Inferior parietal cortex (tissue), 1 donor: ENCODE data around the gene GGT6.

Experiments used
- DNase-seq: peaks from one replicate; pipeline ENCODE4 v3.0.0-alpha.2; 2016; ENCODE audit errors: extremely low spot score

The GGT6 gene

DNA sequence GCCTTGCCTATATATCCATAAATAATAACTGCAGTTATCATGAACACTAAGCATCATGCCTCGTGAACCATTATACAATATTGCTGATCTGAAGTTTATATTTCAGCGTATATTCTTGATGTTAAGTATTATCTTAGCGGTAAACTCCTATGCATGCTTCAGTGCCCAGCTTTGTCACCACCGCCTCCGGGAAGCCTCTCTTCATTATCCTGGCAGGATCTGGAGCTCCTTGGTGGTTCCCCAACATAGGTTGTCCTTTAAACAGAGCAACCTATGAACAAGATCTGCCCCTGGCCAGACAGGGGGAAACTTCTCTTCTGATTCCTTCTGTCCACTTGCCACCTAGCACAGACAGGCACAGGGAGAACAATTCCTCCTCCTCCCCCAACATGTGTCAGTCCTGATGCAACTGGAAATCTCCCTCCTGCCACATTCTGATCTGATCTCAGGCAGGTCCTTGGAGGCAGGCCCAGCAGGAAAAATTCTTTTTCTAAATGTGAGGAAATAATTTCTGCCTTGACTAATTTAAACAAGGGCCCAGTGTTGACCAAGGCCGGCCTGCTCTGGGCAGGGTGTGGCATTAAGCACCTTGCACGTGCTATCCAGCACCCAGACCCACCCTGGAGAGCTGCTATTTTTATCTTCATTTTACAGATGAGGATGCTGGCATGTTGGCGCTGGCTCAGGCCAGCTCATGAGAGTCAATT, 39.3 kb downstream of the GGT6 start:
- DNase-seq = no peak

DNA sequence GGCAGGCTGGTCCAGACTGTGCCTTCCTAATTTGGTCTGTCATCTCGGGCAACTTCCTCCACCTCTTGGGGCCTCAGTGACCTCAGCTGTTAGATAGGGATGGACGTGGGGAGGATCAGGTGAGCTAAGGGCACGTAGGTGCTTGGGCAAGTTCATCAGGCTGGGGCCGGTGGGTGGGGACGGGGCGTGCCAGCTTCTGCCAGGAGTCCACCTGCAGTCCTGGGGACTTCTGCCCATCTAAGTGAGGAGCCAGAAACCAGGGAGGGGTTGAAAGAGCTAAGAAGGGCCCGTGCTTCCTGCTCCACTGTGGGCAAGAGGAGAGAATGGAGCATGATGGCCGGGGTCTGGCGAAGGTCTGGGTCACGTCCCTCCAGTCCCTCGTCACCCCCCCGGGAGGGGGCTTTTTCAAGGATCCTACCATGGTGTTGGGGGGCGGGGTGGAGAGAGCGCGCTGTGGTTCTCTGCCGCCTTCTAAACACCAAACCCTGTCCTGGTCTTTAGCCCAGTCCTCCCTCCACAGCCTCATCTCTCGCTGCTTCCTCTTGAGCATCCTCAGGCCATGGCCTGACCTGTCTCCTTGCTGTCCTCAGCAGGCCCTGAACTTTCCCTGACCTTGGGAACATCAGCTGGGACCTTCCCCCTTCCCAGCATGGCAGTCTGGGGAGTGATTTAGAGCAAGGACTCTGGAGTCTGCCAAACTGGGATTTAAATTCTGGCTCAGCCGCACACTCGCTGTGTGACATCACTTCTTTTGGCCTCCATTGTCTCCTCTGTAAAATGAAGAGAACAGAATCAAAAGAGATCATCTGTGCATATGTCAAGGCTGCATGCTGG, 40.1 kb downstream of the GGT6 start:
- DNase-seq = no peak

DNA sequence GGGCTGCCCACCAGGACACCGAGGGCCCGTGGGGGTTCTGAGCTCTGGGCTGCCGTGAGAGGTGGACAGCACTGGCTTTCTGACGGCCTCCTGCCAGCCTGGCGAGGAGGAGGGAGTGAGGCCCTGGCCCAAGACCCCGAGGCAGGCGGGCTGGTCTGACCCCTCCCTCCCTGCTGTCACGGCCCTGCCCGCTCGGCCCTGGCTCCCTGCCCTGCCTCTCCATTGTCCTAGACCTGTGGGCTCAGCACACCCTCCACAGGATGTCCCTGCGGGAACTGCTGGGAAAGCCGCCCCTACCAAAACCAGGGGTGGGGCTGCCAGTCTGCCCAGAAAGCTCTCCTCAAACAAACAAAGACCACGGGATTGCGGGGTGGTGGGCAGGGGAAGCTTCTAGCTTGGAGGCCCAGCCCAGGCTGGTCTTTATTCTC, 41.0 kb downstream of the GGT6 start:
- DNase-seq = no peak

DNA sequence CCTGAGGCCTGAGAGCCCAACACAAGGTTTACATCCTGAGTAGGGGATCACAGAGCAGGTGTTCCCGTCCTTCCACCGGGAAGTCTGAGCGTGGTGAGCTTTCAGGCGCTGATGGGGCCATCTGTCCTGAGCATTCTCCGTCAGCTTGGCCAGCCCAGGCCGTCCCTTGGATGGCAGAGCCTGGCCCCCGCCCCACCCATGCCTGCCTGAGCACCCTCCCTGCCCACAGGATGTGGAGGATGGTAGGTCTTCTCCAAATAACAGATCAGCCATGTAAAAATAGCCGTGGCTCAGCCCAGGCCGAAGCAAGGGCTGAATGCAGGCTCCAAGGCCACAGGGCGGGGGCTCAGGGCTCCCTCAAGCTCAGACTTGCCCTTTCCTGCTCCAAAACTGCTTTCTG, 41.5 kb downstream of the GGT6 start:
- DNase-seq = no peak

DNA sequence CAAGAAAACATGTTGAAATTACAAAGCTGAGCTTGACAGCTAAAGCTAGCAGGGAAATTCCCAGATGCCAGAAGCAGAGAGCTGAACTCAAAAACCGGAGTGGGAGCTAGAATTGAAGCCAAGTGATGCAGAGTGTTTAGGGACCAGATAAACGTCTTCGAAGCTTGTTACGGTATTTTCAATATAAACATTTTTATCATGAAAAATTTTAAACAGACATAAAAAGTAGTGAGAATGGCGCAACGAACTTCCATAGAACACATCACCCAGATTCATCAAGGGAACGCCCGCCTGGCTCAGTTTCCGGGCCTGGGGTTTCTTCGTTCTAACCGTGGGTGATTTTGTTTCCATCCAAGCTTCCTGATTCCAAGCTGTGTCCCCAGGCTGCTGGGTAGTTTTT, 43.6 kb downstream of the GGT6 start:
- DNase-seq = no peak

DNA sequence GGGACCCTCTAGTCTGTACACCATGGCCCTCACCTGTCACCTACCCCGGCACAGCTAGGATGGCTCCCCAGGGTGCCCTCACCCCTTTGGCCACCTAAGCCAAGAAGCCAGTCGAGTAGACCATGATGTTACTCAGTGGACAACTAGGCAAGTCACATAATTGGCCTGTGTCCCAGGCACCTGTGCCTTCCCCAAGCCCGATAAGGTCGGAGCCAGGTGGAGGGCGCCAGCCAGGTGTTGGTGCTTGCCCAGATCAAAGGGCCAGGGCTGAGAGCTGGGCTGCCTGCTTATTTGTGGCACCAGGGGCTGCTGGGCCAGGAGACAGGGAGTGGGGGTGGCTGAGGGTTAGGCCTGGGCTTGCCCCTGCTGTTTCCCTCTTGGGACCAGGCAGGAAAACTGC, 44.9 kb downstream of the GGT6 start:
- no peak for DNase-seq

DNA sequence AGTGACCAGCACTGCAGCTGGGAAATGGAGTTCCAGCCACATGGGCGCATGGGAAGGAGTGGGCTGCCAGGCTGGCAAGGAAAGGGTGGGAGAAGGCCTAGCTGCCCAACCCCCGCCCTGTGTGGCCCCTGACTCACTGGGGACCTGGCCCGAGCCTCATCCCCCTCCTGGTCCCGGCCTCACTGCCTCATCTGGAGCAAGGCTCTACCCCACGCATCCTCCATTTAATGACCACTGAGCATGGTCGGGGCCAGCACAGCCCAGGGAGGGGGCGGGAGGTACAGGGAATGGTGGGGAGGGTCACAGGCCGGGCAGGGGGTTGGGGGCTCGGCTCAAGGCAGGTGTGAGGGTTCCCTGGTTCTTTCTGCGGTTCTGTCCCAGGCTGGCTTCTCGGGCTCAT, 45.6 kb downstream of the GGT6 start:
- DNase-seq = no peak

DNA sequence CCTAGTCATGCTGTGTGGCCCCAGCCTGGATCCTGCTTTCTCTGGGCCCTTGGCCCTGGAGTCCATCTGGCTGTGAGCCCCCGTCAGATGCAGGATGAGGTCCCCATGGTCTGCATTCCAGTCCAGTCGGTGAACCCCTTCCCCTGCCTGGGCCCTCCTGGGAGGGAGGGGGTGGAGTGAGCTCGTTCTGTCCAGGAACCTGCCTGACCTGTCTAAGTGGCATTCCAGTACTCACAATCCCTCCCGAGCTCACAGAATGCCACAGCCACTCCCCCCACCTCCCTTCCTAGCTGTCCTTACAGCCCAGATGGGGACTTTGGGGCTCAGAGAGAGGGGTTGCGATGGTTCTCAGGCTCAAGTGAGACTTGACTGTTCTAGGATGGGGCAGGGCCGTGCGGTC, 46.2 kb downstream of the GGT6 start:
- DNase-seq = no peak

DNA sequence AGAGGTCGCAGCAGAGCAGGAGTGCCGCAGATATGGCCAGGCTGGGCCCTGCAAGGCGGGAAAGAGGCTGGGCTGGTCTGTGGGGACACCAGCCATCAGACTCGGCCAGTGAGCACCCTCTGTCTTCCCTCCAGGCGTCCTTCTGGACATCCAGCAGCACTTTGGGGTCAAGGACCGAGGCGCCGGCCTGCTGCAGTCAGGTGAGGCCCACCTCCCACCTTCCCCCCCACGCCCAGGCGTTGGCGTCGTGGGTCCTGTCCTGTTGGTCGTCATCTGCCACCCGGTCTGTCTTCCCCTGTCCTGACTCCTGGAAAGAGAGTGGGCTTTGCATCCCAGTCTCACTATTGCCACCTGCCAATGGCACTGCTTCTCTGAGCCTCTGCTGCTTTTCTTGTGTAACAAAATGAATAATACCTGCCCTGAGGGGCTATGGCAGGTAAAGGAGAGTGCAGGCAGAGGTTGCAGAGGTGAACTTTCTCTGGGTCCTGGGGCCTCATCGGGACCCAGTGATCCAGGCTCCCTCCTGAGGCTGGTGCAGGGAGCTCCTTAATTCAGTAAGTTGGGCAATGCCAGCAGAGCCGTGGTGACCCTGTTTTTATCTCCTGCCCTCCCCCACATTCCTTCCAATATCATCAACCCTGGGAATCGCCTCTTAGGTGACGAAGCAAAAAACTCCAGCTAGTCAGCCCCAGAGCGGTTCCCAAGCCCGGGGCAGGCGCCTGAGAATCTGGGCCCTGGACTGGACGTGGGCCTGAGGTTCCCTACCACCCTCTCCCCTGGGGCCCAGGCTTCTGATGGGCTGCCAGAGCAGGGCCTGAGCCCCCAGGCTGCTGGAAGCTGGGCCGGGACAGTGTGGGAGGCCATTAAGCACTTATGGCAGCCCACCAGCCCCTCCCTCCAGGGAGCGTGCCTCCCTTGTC, 47.0 kb downstream of the GGT6 start:
- DNase-seq = no peak

DNA sequence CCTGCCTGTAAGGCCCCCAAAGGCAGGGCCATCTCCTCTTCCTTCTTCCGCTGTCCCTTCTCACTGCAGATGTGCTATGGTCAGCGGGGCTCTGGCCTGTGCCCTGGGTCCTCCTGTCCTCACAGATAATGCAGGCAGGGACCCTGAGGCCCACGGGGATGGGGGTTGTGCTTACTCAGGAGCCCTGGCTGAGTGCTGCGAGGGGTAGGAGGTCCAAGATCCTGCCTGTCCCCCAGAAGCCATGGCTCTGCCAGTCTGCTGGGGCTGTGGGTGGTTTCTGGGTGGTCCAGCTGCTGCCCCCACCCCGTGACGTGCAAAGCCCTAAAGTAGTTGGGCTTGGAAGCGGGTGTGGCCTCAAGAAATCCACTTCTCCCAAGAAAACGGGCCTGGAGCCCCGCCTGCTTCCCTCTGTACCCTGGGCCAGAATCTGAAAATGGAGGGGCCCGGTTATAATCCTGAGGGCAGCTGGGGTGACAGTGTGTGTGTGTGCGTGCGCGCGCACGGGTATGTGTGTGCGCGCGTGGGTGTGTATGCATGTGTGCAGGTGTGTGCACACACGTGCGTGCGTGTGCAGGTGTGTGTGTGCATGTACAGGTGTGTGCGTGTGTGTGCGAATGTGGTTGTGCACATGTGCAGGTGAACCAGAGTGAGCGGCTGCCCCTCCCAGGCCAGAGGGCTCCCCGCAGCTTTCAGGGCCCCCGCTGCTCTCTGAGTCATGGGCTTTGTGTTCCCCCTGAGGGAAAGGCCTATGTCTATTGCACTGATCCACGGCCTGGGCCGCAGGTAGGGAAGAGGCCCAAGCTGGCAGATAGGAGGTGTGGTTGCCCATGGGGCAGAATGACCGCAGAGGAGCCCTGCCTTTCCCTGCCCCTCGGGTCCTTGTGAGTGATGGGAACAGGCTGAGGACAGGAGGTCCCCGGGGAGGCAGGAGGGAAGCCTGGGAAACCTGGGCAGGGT, 47.9 kb downstream of the GGT6 start:
- no peak for DNase-seq

DNA sequence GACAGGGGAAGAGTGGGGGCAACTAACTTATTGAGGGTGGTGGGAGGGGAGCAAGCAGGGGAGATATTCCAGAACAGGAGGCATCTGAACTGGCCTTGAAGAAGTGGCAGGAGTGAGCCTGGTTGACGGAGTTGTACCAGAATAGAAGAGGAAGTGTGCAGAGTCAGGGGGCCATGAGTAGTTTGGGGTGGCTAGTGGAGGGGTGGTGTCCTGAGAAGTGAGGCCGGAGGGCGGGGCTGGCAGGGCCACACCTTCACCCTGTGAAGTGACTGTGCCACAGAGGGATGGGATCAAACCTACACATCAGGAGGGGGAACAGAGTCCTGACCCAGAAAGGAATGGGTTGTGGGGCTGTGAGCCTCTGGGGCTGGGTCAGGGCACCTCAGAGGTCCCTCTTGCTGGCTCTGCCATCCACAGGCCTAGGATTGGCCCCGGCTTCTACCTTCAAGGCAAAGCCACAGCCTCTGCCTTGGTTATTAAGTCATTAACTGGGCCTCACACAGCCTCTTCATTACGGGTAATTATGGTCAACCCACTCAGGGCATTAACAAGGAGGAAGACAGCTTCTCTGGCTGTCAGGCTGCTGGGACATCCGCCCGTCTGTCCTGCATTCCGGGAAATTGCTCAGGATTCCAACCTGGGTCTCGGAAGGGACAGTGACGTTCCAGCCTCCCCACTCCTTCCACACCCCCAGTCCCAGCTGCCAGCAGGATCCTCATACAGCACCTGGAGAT, 49.0 kb downstream of the GGT6 start:
- DNase-seq = no peak

DNA sequence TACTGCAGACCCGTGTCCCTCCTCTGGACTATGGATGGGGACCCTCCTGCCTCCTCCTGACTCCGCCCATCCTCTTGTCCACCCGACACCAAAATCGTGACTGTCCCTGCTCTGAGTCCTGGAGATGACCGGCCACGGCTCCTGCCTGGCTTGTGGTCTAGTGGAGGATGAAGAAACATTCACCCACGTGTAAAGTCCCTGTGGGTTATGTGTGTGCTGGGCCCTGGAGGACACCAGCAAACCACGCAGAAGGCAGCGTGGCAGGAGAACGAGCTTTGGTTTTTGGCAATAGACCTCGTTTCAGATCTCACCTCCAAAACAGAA, 49.8 kb downstream of the GGT6 start:
- DNase-seq = no peak

DNA sequence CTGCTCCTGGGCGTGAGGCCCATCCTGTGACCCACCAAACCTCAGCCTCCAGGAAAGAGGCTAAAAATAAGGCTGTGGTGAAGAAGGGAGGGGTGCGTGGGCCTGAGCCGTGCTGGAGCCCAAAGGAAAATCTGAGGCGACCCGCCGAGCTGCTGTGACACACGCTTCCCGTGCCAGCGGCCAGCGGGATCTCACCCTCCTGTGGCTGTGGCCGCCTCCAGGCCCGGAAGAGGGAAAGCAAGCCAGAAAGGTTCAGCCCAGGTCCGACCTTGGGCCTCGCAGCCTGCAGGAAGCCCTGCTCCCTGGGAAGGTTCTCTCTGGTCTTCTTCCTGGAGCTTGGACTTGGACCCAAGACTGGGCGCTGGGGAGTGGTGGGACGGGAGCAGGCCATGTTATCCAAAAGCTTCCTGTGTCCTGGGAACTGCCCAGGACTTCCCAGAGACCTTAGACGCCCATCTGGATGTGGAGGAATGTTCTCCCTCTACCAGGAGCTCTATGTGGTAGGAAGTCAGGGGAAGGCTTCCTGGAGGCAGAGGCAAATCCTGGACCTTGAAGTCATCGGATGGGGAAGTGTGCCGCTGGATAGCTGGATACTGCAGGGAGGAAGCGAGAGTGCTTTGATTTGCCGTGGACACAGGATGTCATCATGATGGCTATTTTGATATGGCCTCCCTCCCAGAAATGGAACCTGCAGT, 50.3 kb downstream of the GGT6 start:
- no peak for DNase-seq

DNA sequence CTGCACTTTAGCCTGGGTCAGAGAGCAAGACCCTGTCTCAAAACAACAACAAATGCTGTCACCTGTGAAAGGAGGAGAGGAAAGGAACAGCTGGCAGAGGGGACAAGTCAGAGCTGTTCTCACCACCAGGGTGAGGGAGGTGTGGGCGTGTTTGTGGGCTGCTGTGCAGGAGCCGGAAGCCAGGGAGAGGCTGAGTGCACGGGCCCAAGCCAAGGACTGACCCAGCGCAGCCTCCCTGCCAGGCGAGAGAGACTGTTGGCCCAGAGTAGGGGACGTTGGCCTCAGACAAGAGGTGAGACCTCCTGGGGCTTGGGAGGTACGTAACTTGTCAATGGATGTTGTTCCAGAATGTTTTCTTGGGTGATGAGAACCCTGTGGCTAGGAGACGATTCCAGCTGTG, 51.0 kb downstream of the GGT6 start:
- DNase-seq = no peak

DNA sequence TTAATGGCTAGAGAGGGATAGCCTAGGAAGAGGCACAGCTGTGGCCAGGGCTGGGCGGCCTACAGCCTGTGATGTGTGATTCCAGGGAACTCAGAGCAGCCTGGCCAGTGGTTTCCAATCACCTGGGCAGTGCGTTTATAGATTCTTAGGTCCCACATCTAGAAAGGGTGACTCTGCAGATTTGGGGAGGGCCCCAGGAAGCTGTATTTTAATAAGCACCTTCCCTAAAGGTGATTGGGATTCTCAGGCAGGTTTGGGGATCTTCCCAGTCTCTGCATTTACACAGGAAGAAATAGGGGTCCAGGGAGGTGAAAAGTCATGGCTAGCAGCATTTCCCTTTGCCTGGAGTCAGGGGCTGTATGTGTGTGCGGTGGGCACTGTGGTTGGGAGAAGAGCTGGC, 52.2 kb downstream of the GGT6 start:
- DNase-seq = no peak

DNA sequence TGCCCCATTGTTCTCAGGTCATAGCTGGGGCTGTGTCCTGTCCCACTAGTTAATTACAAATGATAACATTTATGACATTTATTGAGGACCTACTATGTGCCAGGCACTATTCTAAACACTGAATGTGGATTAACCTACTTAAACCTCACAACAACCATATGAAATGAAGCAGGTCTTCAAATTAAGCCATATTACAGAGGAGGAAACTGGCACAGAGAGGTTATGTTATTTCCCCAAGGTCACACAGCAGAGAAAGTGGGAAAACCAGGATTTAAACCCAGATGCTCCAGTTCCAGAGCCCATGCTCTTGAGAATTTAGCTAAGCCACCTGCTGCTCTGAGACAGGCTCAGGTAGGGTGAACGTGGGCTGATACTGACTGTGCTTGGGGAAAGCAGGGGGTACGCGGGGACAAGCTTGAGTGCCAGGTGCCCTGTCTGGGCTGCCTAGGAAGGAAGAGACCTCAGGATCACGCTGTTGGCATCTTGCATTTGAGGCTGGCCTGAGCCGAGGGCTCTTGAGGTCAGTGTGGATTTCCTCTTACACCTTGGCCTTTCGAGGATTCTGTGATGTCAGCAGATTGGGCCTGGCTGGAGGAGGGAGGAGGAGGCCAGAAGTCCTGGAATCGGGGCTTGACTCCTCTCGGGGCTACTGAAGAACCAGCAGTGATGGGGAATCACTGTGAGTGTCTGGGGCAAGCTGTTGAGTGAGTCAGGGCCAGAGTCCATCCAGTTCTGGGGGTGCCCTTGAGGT, 52.8 kb downstream of the GGT6 start:
- no peak for DNase-seq
